ENCODE data around the gene STAT5A.

Gene STAT5A

GRCh38 chr17:42270170-42270535 lies 18.1 kb upstream of the STAT5A start (continued):
- TF ChIP-seq TSHZ1 (tag by site-specific recombination; IDR thresholded peaks at IDR 0.05; ENCODE audit: borderline replicate concordance) (no peak), ZBTB7A (tag by site-specific recombination; IDR thresholded peaks at IDR 0.05; ENCODE audit: low read depth) (no peak), TRIM28 (IDR thresholded peaks at IDR 0.05; ENCODE audit: borderline replicate concordance, low read length) (no peak)
- TF ChIP-seq, protein P1, sequence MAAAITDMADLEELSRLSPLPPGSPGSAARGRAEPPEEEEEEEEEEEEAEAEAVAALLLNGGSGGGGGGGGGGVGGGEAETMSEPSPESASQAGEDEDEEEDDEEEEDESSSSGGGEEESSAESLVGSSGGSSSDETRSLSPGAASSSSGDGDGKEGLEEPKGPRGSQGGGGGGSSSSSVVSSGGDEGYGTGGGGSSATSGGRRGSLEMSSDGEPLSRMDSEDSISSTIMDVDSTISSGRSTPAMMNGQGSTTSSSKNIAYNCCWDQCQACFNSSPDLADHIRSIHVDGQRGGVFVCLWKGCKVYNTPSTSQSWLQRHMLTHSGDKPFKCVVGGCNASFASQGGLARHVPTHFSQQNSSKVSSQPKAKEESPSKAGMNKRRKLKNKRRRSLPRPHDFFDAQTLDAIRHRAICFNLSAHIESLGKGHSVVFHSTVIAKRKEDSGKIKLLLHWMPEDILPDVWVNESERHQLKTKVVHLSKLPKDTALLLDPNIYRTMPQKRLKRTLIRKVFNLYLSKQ (tag by site-specific recombination; IDR thresholded peaks at IDR 0.05; ENCODE audit: borderline replicate concordance): no peak

DNA sequence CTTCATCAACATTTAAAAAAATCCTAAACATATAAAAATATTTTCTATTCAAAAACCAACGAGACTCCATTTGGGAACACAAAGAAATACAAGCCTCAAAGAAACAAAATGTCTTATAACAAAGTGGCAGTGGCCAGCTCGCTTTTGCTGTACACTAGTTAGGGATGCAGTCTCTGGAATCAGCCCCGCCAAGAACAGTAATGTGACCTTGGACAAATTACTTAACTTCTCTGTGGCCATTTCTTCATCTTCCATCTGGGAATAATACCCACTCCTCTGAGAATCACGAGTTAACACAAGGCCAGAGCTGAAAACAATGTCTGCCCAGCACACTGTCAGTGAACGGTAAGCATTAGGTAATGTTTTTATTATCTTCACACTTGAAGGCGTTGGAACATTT lies 17.7 kb upstream of the STAT5A start:
- Histone ChIP-seq H3K4me1 (ENCODE audit: control insufficient read depth, insufficient read depth, low read length) (peaks cover 52% of the 10 kb centered on the region), H3K9me3 (ENCODE audit: control insufficient read depth, insufficient read depth, low read depth, low read length) (no peaks in the 10 kb centered on the region), H3K4me3 (ENCODE audit: low read depth, low read length) (no peak overlapping the region), H3K36me3 (ENCODE audit: control insufficient read depth in 2 of 2, insufficient read depth in 1 of 2, low read length in 2 of 2) (no peaks in the 10 kb centered on the region), H3K27ac (ENCODE audit: extremely low read depth, low read depth, low read length) (no peak overlapping the region)
- POLR2A ChIA-PET: no interaction called here
- TF ChIP-seq, protein P2, sequence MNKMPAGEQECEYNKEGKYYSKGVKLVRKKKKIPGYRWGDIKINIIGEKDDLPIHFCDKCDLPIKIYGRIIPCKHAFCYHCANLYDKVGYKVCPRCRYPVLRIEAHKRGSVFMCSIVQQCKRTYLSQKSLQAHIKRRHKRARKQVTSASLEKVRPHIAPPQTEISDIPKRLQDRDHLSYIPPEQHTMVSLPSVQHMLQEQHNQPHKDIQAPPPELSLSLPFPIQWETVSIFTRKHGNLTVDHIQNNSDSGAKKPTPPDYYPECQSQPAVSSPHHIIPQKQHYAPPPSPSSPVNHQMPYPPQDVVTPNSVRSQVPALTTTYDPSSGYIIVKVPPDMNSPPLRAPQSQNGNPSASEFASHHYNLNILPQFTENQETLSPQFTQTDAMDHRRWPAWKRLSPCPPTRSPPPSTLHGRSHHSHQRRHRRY (tag by site-specific recombination; IDR thresholded peaks at IDR 0.05): no peak
- TF ChIP-seq ZNF549 (tag by site-specific recombination; IDR thresholded peaks at IDR 0.05): no peak
- no peak for TF ChIP-seq SALL2 (tag by site-specific recombination; IDR thresholded peaks at IDR 0.05; ENCODE audit: borderline replicate concordance)
- TF ChIP-seq ZNF324 (tag by site-specific recombination; IDR thresholded peaks at IDR 0.05): no peak
- TF ChIP-seq ZNF777 (tag by site-specific recombination; IDR thresholded peaks at IDR 0.05; ENCODE audit: borderline replicate concordance): no peak
- no peak for TF ChIP-seq ZNF548 (tag by site-specific recombination; IDR thresholded peaks at IDR 0.05)
- 0 out of 2 replicates have a peak, but pooled peaks have one; percentile 29 for TF ChIP-seq ZNF10 (tag by site-specific recombination; IDR thresholded peaks at IDR 0.05)
- no peak for TF ChIP-seq HIC1 (tag by site-specific recombination; IDR thresholded peaks at IDR 0.05)
- TF ChIP-seq MZF1 (tag by site-specific recombination; IDR thresholded peaks at IDR 0.05; ENCODE audit: borderline replicate concordance): peak; percentile 92; the same call in 1 of the 2 replicates
- TF ChIP-seq ATF2 (tag by site-specific recombination; IDR thresholded peaks at IDR 0.05; ENCODE audit: low read depth): peak; percentile 52; the same call in 1 of the 2 replicates
- CTCF ChIA-PET: interaction anchor here (0.6 to 2.7 kb wide), 3 partner anchors 20 to 48 kb away, joined by 3 to 10 read pairs (median 6); no protein-coding TSS in a partner anchor
